HK-2 (cell line): Measurements from ENCODE around the gene PNLIPRP2.

Source experiments
- DNase-seq: peaks from one replicate; pipeline ENCODE4 v3.0.0-alpha.2; 2018; ENCODE audit not compliant: unreplicated experiment

PNLIPRP2 gene

GRCh38 chr10:116655568-116655967 is 34.8 kb downstream of the PNLIPRP2 start:
- no peak for DNase-seq

GRCh38 chr10:116656044-116656443 is 35.3 kb downstream of the PNLIPRP2 start:
- DNase-seq = no peak

GRCh38 chr10:116657863-116658551 is 37.3 kb downstream of the PNLIPRP2 start:
- no peak for DNase-seq

- no peak for DNase-seq
Measured at GRCh38 chr10:116659049-116659670, 38.4 kb downstream of the PNLIPRP2 start.

- DNase-seq = no peak
Measured at GRCh38 chr10:116660860-116661259, 40.1 kb downstream of the PNLIPRP2 start.

- DNase-seq = no peak
Measured at GRCh38 chr10:116663342-116663741, 42.6 kb downstream of the PNLIPRP2 start.

- DNase-seq = no peak
Measured at GRCh38 chr10:116664631-116665030, 43.9 kb downstream of the PNLIPRP2 start.

GRCh38 chr10:116665541-116666125 is 44.9 kb downstream of the PNLIPRP2 start:
- no peak for DNase-seq

- DNase-seq = no peak
Measured at GRCh38 chr10:116667484-116667883, 46.7 kb downstream of the PNLIPRP2 start.

- no peak for DNase-seq
Measured at GRCh38 chr10:116668018-116668417, 47.3 kb downstream of the PNLIPRP2 start.

- no peak for DNase-seq
Measured at GRCh38 chr10:116668446-116668845, 47.7 kb downstream of the PNLIPRP2 start.

- DNase-seq = no peak
Measured at GRCh38 chr10:116669080-116669479, 48.3 kb downstream of the PNLIPRP2 start.

- no peak for DNase-seq
Measured at GRCh38 chr10:116669832-116670644, 49.3 kb downstream of the PNLIPRP2 start.

- no peak for DNase-seq
Measured at GRCh38 chr10:116670706-116671105, 50.0 kb downstream of the PNLIPRP2 start.

GRCh38 chr10:116671274-116671926 is 50.6 kb downstream of the PNLIPRP2 start:
- DNase-seq = no peak

- no peak for DNase-seq
Measured at GRCh38 chr10:116672891-116673290, 52.1 kb downstream of the PNLIPRP2 start.

GRCh38 chr10:116673866-116674265 is 53.1 kb downstream of the PNLIPRP2 start:
- DNase-seq = no peak

- no peak for DNase-seq
Measured at GRCh38 chr10:116674901-116675423, 54.2 kb downstream of the PNLIPRP2 start.

- no peak for DNase-seq
Measured at GRCh38 chr10:116676118-116676517, 55.4 kb downstream of the PNLIPRP2 start.

GRCh38 chr10:116676633-116677032 is 55.9 kb downstream of the PNLIPRP2 start:
- DNase-seq = no peak

- no peak for DNase-seq
Measured at GRCh38 chr10:116679351-116679750, 58.6 kb downstream of the PNLIPRP2 start.

GRCh38 chr10:116683166-116683565 is 62.4 kb downstream of the PNLIPRP2 start:
- no peak for DNase-seq
